ENCODE results near the gene SFXN2.

DNA sequence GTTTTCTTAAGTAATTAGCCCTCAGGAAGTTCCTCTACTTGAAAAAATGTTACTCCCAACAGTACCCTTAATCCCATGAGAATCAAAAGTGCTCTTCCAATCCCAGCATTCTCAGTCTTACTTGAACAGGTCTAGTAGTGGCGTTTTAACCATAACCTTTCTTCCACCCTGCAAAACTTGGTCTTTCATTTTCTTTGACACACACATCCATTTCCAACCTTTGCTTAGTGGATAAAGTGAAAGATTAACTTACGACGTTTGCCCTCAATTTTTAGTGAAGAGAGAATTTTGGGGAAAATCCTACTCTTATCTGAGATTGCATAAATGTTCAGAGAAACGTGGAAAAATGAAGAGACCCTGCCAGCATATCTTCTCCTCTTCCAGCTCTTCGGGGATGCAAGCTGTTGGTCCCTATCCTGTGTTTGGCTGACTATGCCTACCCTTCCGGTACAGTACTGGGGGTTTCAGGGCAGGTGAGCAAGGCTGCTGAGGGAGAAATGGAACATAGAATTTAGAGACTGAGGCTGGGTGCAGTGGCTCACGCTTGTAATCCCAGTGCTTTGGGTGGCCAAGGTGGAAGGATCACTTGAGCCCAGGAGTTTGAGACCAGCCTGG lies 48.1 kb downstream of the SFXN2 start:
- no peak for TF ChIP-seq CTCF (IDR thresholded peaks at IDR 0.05)
- no peak for TF ChIP-seq POLR2A (IDR thresholded peaks at IDR 0.05)

Data from adrenal gland (tissue), 5 donors.